ENCODE data around the gene CDC42EP1. TPM values are rescaled to one million over a fixed set of nuclear protein-coding genes. Genes with fewer than 3 reads are reported as not detected.

The CDC42EP1 gene
- polyA plus RNA-seq, 3 donors: 5.9 to 13.2 (median 8.5) TPM

- Mint-ChIP-seq H3K4me1 (peaks cover 9% of the 10 kb centered on the region), H3K27ac (no peak overlapping the region), H3K27me3 (ENCODE audit: low read depth in 3 of 3) (peaks cover 37 to 56% (median 52%) of the 10 kb centered on the region in 3 donors), H3K4me3 (peak overlapping the region in 1 of 2 donors; percentile 13), H3K36me3 (peaks cover 0 to 2% of the 10 kb centered on the region in 2 donors), H3K9me3 (peaks cover 3 to 16% (median 6%) of the 10 kb centered on the region in 7 donors)
- intact Hi-C loops (cut with micrococcal nuclease): no loop called here
- H3K79me2 ChIP-seq (ENCODE audit: insufficient read depth, low read length): no peaks in the 10 kb centered on the region
- no peak for TF ChIP-seq CTCF (IDR thresholded peaks at IDR 0.05)
- no peak overlapping the region for H3K27ac ChIP-seq (ENCODE audit: low read depth in 1 of 2, low read length in 2 of 2)
- peaks cover 16 to 41% of the 10 kb centered on the region in 2 donors for H3K27me3 ChIP-seq (ENCODE audit: control insufficient read depth in 2 of 2, insufficient read depth in 2 of 2, low read length in 2 of 2)
- WGBS (ENCODE audit: insufficient coverage): no CpG with 5 or more reads among the region's 1 CpG
- H4K20me1 ChIP-seq (ENCODE audit: insufficient read depth, low read length): no peaks in the 10 kb centered on the region
- no peak overlapping the region for H3K4me2 ChIP-seq (replicated peaks; ENCODE audit: extremely low read depth, low read length, poor library complexity, severe bottlenecking)
- H3K36me3 ChIP-seq (replicated peaks in 1 of 2; ENCODE audit: control insufficient read depth in 1 of 2, insufficient read depth in 2 of 2, low read length in 2 of 2): no peaks in the 10 kb centered on the region
- no peak overlapping the region for H3K4me3 ChIP-seq (replicated peaks in 1 of 3; ENCODE audit: low read depth in 2 of 3, low read length in 3 of 3)
- H2AFZ ChIP-seq (ENCODE audit: insufficient read depth, low read depth, low read length, poor library complexity, severe bottlenecking): no peak overlapping the region
- no peak for DNase-seq
- H3K9ac ChIP-seq (ENCODE audit: insufficient read depth, low read length, poor library complexity, severe bottlenecking): no peak overlapping the region
- H3K4me1 ChIP-seq (ENCODE audit: control insufficient read depth in 1 of 2, insufficient read depth in 2 of 2, low read length in 2 of 2): peaks cover 4 to 12% of the 10 kb centered on the region in 2 donors
- peaks cover 0 to 6% of the 10 kb centered on the region in 2 donors for H3K9me3 ChIP-seq (replicated peaks in 1 of 2; ENCODE audit: control insufficient read depth in 1 of 2, insufficient read depth in 1 of 2, low read length in 2 of 2)
Measured at GRCh38 chr22:37516456-37516855, 43.8 kb upstream of the CDC42EP1 start.

- no peak overlapping the region for H3K9ac ChIP-seq (ENCODE audit: insufficient read depth, low read length, poor library complexity, severe bottlenecking)
- no peaks in the 10 kb centered on the region for H3K36me3 ChIP-seq (replicated peaks in 1 of 2; ENCODE audit: control insufficient read depth in 1 of 2, insufficient read depth in 2 of 2, low read length in 2 of 2)
- no peaks in the 10 kb centered on the region for H3K79me2 ChIP-seq (ENCODE audit: insufficient read depth, low read length)
- DNase-seq: no peak
- H3K4me2 ChIP-seq (replicated peaks; ENCODE audit: extremely low read depth, low read length, poor library complexity, severe bottlenecking): no peak overlapping the region
- peaks cover 0 to 2% of the 10 kb centered on the region in 2 donors for H3K36me3 Mint-ChIP-seq
- H3K4me1 ChIP-seq (ENCODE audit: control insufficient read depth in 1 of 2, insufficient read depth in 2 of 2, low read length in 2 of 2): peaks cover 4 to 12% of the 10 kb centered on the region in 2 donors
- H3K27ac Mint-ChIP-seq: no peak overlapping the region
- H3K4me3 Mint-ChIP-seq: peak overlapping the region in 1 of 2 donors; percentile 82
- peaks cover 44 to 60% (median 56%) of the 10 kb centered on the region in 3 donors for H3K27me3 Mint-ChIP-seq (ENCODE audit: low read depth in 3 of 3)
- peaks cover 3 to 16% (median 6%) of the 10 kb centered on the region in 7 donors for H3K9me3 Mint-ChIP-seq
- no peaks in the 10 kb centered on the region for H4K20me1 ChIP-seq (ENCODE audit: insufficient read depth, low read length)
- H3K27me3 ChIP-seq (ENCODE audit: control insufficient read depth in 2 of 2, insufficient read depth in 2 of 2, low read length in 2 of 2): peaks cover 16 to 46% of the 10 kb centered on the region in 2 donors
- intact Hi-C loops (cut with micrococcal nuclease): no loop called here
- H3K9me3 ChIP-seq (replicated peaks in 1 of 2; ENCODE audit: control insufficient read depth in 1 of 2, insufficient read depth in 1 of 2, low read length in 2 of 2): peaks cover 0 to 6% of the 10 kb centered on the region in 2 donors
- no peak overlapping the region for H3K27ac ChIP-seq (ENCODE audit: low read depth in 1 of 2, low read length in 2 of 2)
- WGBS (ENCODE audit: insufficient coverage): 97% methylated on average over 12 of the region's 15 CpGs
- no peak for TF ChIP-seq CTCF (IDR thresholded peaks at IDR 0.05)
- H2AFZ ChIP-seq (ENCODE audit: insufficient read depth, low read depth, low read length, poor library complexity, severe bottlenecking): no peak overlapping the region
- peaks cover 9% of the 10 kb centered on the region for H3K4me1 Mint-ChIP-seq
- H3K4me3 ChIP-seq (replicated peaks in 1 of 3; ENCODE audit: low read depth in 2 of 3, low read length in 3 of 3): no peak overlapping the region
Measured at GRCh38 chr22:37517826-37518450, 42.3 kb upstream of the CDC42EP1 start.

All from CD14-positive monocyte (primary cell).